HepG2 (cell line): ENCODE measurements around the gene SLC6A6. TPM values are rescaled to one million over a fixed set of nuclear protein-coding genes. Genes with fewer than 3 reads are reported as not detected.
A peak's percentile ranks its signal among the peaks of the same experiment; 100 is the strongest.

Experiments
- AHDC1 ChIP-seq: sonication (generic); formaldehyde crosslinking; IDR thresholded peaks from 2 replicates; pipeline ENCODE4 v1.5.1; 2020; ENCODE audit warnings: mild to moderate bottlenecking, missing genetic modification reagents, borderline replicate concordance
- HMGA1 ChIP-seq: sonication (generic); formaldehyde crosslinking; conservative IDR thresholded peaks from 2 replicates; pipeline ENCODE4 v1.4.0; 2020; ENCODE audit warnings: missing genetic modification reagents
- IRF1 ChIP-seq: sonication (generic); formaldehyde crosslinking; IDR thresholded peaks from 2 replicates; pipeline ENCODE4 v1.4.0; 2020; ENCODE audit warnings: low read depth, mild to moderate bottlenecking, missing genetic modification reagents
- KLF11 ChIP-seq: IDR thresholded peaks from 2 replicates; pipeline ENCODE4 v1.6.1; 2016; ENCODE audit warnings: missing compliant biosample characterization
- LCORL ChIP-seq, 2 experiments: fragments of 450-650 bp in 1 of 2; sonication (generic) in 1 of 2; formaldehyde crosslinking in 1 of 2; IDR thresholded peaks; 2 replicates each; pipeline versions ENCODE4 v1.5.0 to v1.6.1; 2017 to 2020; ENCODE audit warnings: antibody characterized with exemption in 1 of 2, missing genetic modification reagents in 1 of 2
- MED8 ChIP-seq: sonication (generic); formaldehyde crosslinking; IDR thresholded peaks from 2 replicates; pipeline ENCODE4 v1.8.1; 2023; ENCODE audit warnings: mild to moderate bottlenecking, missing genetic modification reagents; ENCODE audit not compliant: insufficient replicate concordance
- NR3C1 ChIP-seq: sonication (generic); formaldehyde crosslinking; IDR thresholded peaks from 2 replicates; pipeline ENCODE4 v1.4.0; 2020; ENCODE audit warnings: missing genetic modification reagents
- PITX1 ChIP-seq: sonication (generic); formaldehyde crosslinking; IDR thresholded peaks from 2 replicates; pipeline ENCODE4 v1.5.1; 2020; ENCODE audit warnings: mild to moderate bottlenecking, missing genetic modification reagents
- PREB ChIP-seq: sonication (generic); formaldehyde crosslinking; IDR thresholded peaks from 2 replicates; pipeline ENCODE4 v1.4.0; 2020; ENCODE audit warnings: missing genetic modification reagents
- REPIN1 ChIP-seq: sonication (generic); formaldehyde crosslinking; IDR thresholded peaks from 2 replicates; pipeline ENCODE4 v1.8.0; 2022; ENCODE audit warnings: missing genetic modification reagents, low read depth, mild to moderate bottlenecking, borderline replicate concordance
- SALL2 ChIP-seq: sonication (generic); formaldehyde crosslinking; IDR thresholded peaks from 2 replicates; pipeline ENCODE4 v1.8.1; 2023; ENCODE audit warnings: mild to moderate bottlenecking, missing genetic modification reagents, inconsistent platforms
- SRY ChIP-seq: sonication (generic); formaldehyde crosslinking; IDR thresholded peaks from 2 replicates; pipeline ENCODE4 v1.8.0; 2022; ENCODE audit warnings: mild to moderate bottlenecking, missing genetic modification reagents
- ZBTB38 ChIP-seq: sonication (generic); formaldehyde crosslinking; IDR thresholded peaks from 2 replicates; pipeline ENCODE4 v1.5.1; 2020; ENCODE audit warnings: mild to moderate bottlenecking, missing genetic modification reagents
- ZEB1 ChIP-seq: IDR thresholded peaks from 2 replicates; pipeline ENCODE4 v1.6.1; 2012; ENCODE audit warnings: mild to moderate bottlenecking, low read depth, inconsistent platforms; ENCODE audit not compliant: insufficient replicate concordance
- ZFX ChIP-seq: sonication (generic); formaldehyde crosslinking; IDR thresholded peaks from 2 replicates; pipeline ENCODE4 v1.4.0; 2020; ENCODE audit warnings: mild to moderate bottlenecking, low read depth, missing genetic modification reagents, moderate library complexity
- ZNF225 ChIP-seq: sonication (generic); formaldehyde crosslinking; IDR thresholded peaks from 2 replicates; pipeline ENCODE4 v1.4.0; 2020; ENCODE audit warnings: mild to moderate bottlenecking, missing genetic modification reagents
- ZNF232 ChIP-seq: sonication (generic); formaldehyde crosslinking; IDR thresholded peaks from 2 replicates; pipeline ENCODE4 v1.4.0; 2020; ENCODE audit warnings: missing genetic modification reagents, borderline replicate concordance
- ZNF275 ChIP-seq: sonication (generic); formaldehyde crosslinking; IDR thresholded peaks from 2 replicates; pipeline ENCODE4 v1.8.0; 2022; ENCODE audit warnings: missing genetic modification reagents, mild to moderate bottlenecking, inconsistent platforms, borderline replicate concordance
- ZNF788 ChIP-seq: sonication (generic); formaldehyde crosslinking; IDR thresholded peaks from 2 replicates; pipeline ENCODE4 v1.5.0; 2020; ENCODE audit warnings: mild to moderate bottlenecking, missing genetic modification reagents, borderline replicate concordance
- ZNF790 ChIP-seq: sonication (generic); formaldehyde crosslinking; IDR thresholded peaks from 2 replicates; pipeline ENCODE4 v1.8.0; 2022; ENCODE audit warnings: missing genetic modification reagents, mild to moderate bottlenecking, borderline replicate concordance
- polyA plus RNA-seq, 8 experiments: library from polyadenylated mRNA; depleted of rRNA in 3 of 8; stranded (reverse) in 7 of 8; unstranded in 1 of 8; fragments of >200 nt; fragmentation: Illumina TruSeq in 4 of 8; extraction: Trizol in 4 of 8; gene quantifications; 2 replicates each; pipeline versions ENCODE4 v1.2.1 to v1.2.3, GENCODE V29; 2011 to 2016; ENCODE audit warnings: low read depth in 4 of 8, missing spikeins in 1 of 8, mixed read lengths in 1 of 8; ENCODE audit not compliant: insufficient read depth in 1 of 8
- total RNA-seq, 5 experiments: library from RNA; depleted of rRNA; stranded (reverse); fragments of >200 nt; fragmentation: Illumina TruSeq; extraction: Trizol; gene quantifications; 2 replicates each; pipeline ENCODE4 v1.2.3, GENCODE V29; 2016; ENCODE audit warnings: low read depth in 1 of 5

Gene SLC6A6
- total and polyA plus RNA-seq, 2 of the 13 experiments (the other 11 are each of a cell fraction or from before 2014, with no cell fraction given) = 14.1 to 20.7 TPM

GRCh38 chr3:14402304-14402811, at the start of gene SLC6A6 (continued):
- no peak for TF ChIP-seq ZNF232 (CRISPR knock-in tag)
- no peak for TF ChIP-seq ZFX (CRISPR knock-in tag)
- TF ChIP-seq MED8 (CRISPR knock-in tag) = no peak
- TF ChIP-seq AHDC1 (CRISPR knock-in tag) = no peak
- no peak for TF ChIP-seq ZNF790 (CRISPR knock-in tag)
- TF ChIP-seq PITX1 (CRISPR knock-in tag) = peak; percentile 67; the same call in 1 of the 2 replicates
- no peak for TF ChIP-seq SRY (CRISPR knock-in tag)
- TF ChIP-seq SALL2 = no peak; the same call in 1 of the 2 replicates
- TF ChIP-seq KLF11 (CRISPR knock-in tag) = peak; percentile 69; the same call in 1 of the 2 replicates
- TF ChIP-seq HMGA1 (CRISPR knock-in tag) = no peak
- TF ChIP-seq IRF1 (CRISPR knock-in tag) = no peak
- no peak for TF ChIP-seq PREB
- no peak for TF ChIP-seq REPIN1 (CRISPR knock-in tag)
- TF ChIP-seq ZEB1 = no peak
- TF ChIP-seq NR3C1 (CRISPR knock-in tag) = no peak
- TF ChIP-seq ZBTB38 = 0 out of 2 replicates have a peak, but pooled peaks have one; percentile 55
- TF ChIP-seq ZNF788 = 0 out of 2 replicates have a peak, but pooled peaks have one; percentile 49
- TF ChIP-seq ZNF275 = 0 out of 2 replicates have a peak, but pooled peaks have one; percentile 65
- TF ChIP-seq LCORL (IDR thresholded peaks at IDR 0.05) = no peak
- TF ChIP-seq LCORL (CRISPR knock-in tag; IDR thresholded peaks at IDR 0.05) = 0 out of 2 replicates have a peak, but pooled peaks have one; percentile 63
- TF ChIP-seq ZNF225 (CRISPR knock-in tag) = no peak
